Subcutaneous adipose tissue (tissue), 4 donors: ENCODE results near the gene PICK1. TPM values are rescaled to one million over a fixed set of nuclear protein-coding genes. Genes with fewer than 3 reads are reported as not detected.

Source experiments
- total RNA-seq, 4 donors: library from RNA; depleted of rRNA; stranded (reverse); fragments of >200 nt; gene quantifications; one replicate each; pipeline ENCODE4 v1.1.0, GENCODE V29; 2016
- TF ChIP-seq, protein P1 (sequence below): fragments of 450-650 bp; IDR thresholded peaks from one replicate; pipeline ENCODE4 v1.5.1; 2016; ENCODE audit warnings: low read depth, mild to moderate bottlenecking, control low read depth, antibody characterized with exemption, moderate library complexity

The PICK1 gene
- total RNA-seq, 4 donors from 2014 or later: 12.9 to 42.1 (median 33.3) TPM

- TF ChIP-seq, protein P1, sequence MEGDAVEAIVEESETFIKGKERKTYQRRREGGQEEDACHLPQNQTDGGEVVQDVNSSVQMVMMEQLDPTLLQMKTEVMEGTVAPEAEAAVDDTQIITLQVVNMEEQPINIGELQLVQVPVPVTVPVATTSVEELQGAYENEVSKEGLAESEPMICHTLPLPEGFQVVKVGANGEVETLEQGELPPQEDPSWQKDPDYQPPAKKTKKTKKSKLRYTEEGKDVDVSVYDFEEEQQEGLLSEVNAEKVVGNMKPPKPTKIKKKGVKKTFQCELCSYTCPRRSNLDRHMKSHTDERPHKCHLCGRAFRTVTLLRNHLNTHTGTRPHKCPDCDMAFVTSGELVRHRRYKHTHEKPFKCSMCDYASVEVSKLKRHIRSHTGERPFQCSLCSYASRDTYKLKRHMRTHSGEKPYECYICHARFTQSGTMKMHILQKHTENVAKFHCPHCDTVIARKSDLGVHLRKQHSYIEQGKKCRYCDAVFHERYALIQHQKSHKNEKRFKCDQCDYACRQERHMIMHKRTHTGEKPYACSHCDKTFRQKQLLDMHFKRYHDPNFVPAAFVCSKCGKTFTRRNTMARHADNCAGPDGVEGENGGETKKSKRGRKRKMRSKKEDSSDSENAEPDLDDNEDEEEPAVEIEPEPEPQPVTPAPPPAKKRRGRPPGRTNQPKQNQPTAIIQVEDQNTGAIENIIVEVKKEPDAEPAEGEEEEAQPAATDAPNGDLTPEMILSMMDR: no peak
Observed at GRCh38 chr22:38066381-38067027, 9.3 kb downstream of the PICK1 start.

GRCh38 chr22:38067028-38067415 is 9.8 kb downstream of the PICK1 start:
- TF ChIP-seq, protein P1: no peak

GRCh38 chr22:38067761-38068360 is 10.7 kb downstream of the PICK1 start:
- TF ChIP-seq, protein P1: no peak

- TF ChIP-seq, protein P1: no peak
Observed at GRCh38 chr22:38068641-38069371, 11.6 kb downstream of the PICK1 start.

GRCh38 chr22:38069372-38070249 is 12.4 kb downstream of the PICK1 start:
- TF ChIP-seq, protein P1: no peak

GRCh38 chr22:38070250-38070921 is 13.2 kb downstream of the PICK1 start:
- TF ChIP-seq, protein P1: no peak
